ENCODE measurements around the gene E4F1.
"Not testable (repeated sequence)": the region's sequence is repeated elsewhere in the genome, so short reads cannot be mapped to it uniquely, and the experiment has no call there.

Gene E4F1

GRCh38 chr16:2231016-2231931 is 7.9 kb downstream of the E4F1 start:
- DNase-seq (ENCODE audit: low read depth in 2 of 2) = no peak

- no peak for DNase-seq (ENCODE audit: low read depth in 2 of 2)
Observed at GRCh38 chr16:2232094-2232990, 9.0 kb downstream of the E4F1 start.

- no peak for DNase-seq (ENCODE audit: low read depth in 2 of 2)
Observed at GRCh38 chr16:2233046-2233775, 9.8 kb downstream of the E4F1 start.

- no peak for DNase-seq (ENCODE audit: low read depth in 2 of 2)
Observed at GRCh38 chr16:2233872-2234812, 10.8 kb downstream of the E4F1 start.

GRCh38 chr16:2234813-2235170 is 11.4 kb downstream of the E4F1 start:
- no peak for DNase-seq (ENCODE audit: low read depth in 2 of 2)

GRCh38 chr16:2235234-2235651 is 11.9 kb downstream of the E4F1 start:
- DNase-seq (ENCODE audit: low read depth in 2 of 2) = no peak

GRCh38 chr16:2235695-2236336 is 12.4 kb downstream of the E4F1 start:
- DNase-seq (ENCODE audit: low read depth in 2 of 2) = no peak

- DNase-seq (ENCODE audit: low read depth in 2 of 2) = no peak
Observed at GRCh38 chr16:2236337-2237101, 13.1 kb downstream of the E4F1 start, which contains the start of gene DNASE1L2. Gene DNASE1L2 (plus strand): TSS chr16:2236444. CDS start chr16:2236817, 373 bp downstream.

DNA sequence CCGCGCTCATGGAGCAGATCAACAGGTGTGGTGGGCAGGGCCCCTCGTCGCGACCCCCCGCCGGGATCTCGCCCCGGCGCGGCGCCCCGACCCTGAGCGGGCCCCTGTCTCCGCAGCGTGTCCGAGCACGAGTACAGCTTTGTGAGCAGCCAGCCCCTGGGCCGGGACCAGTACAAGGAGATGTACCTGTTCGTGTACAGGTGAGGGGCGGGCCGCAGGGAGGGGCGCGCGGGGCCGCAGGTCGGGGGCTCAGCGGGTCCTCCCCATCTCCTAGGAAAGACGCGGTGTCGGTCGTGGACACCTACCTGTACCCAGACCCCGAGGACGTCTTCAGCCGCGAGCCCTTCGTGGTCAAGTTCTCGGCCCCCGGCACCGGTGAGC is 13.7 kb downstream of the E4F1 start:
- no peak for DNase-seq (ENCODE audit: low read depth in 2 of 2)

GRCh38 chr16:2237493-2238149 is 14.2 kb downstream of the E4F1 start:
- DNase-seq (ENCODE audit: low read depth in 2 of 2) = no peak

- DNase-seq (ENCODE audit: low read depth in 2 of 2) = no peak
Observed at GRCh38 chr16:2238150-2238837, 14.9 kb downstream of the E4F1 start.

GRCh38 chr16:2238838-2239675 is 15.7 kb downstream of the E4F1 start:
- DNase-seq (ENCODE audit: low read depth in 2 of 2) = no peak

GRCh38 chr16:2240331-2240730 is 16.9 kb downstream of the E4F1 start:
- DNase-seq (ENCODE audit: low read depth in 2 of 2) = not testable (repeated sequence)

- no peak for DNase-seq (ENCODE audit: low read depth in 2 of 2)
Observed at GRCh38 chr16:2242598-2242997, 19.2 kb downstream of the E4F1 start.

- DNase-seq (ENCODE audit: low read depth in 2 of 2) = no peak
Observed at GRCh38 chr16:2243031-2243528, 19.7 kb downstream of the E4F1 start.

- no peak for DNase-seq (ENCODE audit: low read depth in 2 of 2)
Observed at GRCh38 chr16:2243781-2244180, 20.4 kb downstream of the E4F1 start.

- no peak for DNase-seq (ENCODE audit: low read depth in 2 of 2)
Observed at GRCh38 chr16:2244301-2244700, 20.9 kb downstream of the E4F1 start.
